ENCODE results near the gene GIT2. TPM values are rescaled to one million over a fixed set of nuclear protein-coding genes. Genes with fewer than 3 reads are reported as not detected.
"Not testable (repeated sequence)": the region's sequence is repeated elsewhere in the genome, so short reads cannot be mapped to it uniquely, and the experiment has no call there.

GIT2 gene
- total RNA-seq, 2 experiments from 2014 or later = 101 to 103 TPM

- peaks cover 16% of the 10 kb centered on the region for H3K4me1 Mint-ChIP-seq
- no peaks in the 10 kb centered on the region for H3K27me3 Mint-ChIP-seq
- no peak for DNase-seq
- POLR2A ChIA-PET = no interaction called here
- peaks cover 37% of the 10 kb centered on the region for H3K36me3 Mint-ChIP-seq
- H3K9me3 Mint-ChIP-seq = no peaks in the 10 kb centered on the region
- no peak overlapping the region for H3K4me3 Mint-ChIP-seq
- no peak for ATAC-seq (ENCODE audit: low read depth)
- H3K27ac Mint-ChIP-seq = no peak overlapping the region
Observed at GRCh38 chr12:109987615-109988014, 8.6 kb downstream of the GIT2 start.

DNA sequence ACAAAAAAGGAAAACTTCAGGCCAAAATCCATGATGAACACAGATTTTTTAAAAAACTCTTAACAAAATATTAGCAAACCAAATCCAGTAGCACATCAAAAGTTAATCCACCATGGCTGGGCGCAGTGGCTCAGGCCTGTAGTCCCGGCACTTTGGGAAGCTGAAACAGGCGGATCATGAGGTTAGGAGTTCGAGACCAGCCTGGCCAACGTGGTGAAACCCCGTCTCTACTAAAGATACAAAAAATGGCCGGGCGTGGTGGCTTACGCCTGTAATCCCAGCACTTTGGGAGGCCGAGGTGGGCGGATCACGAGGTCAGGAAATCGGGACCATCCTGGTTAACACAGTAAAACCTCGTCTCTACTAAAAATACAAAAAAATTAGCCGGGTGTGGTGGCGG, 9.9 kb downstream of the GIT2 start:
- H3K9me3 Mint-ChIP-seq; H3K27me3 Mint-ChIP-seq; H3K27ac Mint-ChIP-seq; DNase-seq; ATAC-seq (ENCODE audit: low read depth); H3K4me3 Mint-ChIP-seq; POLR2A ChIA-PET: not testable (repeated sequence)
- Mint-ChIP-seq H3K36me3 (peaks cover 37% of the 10 kb centered on the region), H3K4me1 (peaks cover 23% of the 10 kb centered on the region)

DNA sequence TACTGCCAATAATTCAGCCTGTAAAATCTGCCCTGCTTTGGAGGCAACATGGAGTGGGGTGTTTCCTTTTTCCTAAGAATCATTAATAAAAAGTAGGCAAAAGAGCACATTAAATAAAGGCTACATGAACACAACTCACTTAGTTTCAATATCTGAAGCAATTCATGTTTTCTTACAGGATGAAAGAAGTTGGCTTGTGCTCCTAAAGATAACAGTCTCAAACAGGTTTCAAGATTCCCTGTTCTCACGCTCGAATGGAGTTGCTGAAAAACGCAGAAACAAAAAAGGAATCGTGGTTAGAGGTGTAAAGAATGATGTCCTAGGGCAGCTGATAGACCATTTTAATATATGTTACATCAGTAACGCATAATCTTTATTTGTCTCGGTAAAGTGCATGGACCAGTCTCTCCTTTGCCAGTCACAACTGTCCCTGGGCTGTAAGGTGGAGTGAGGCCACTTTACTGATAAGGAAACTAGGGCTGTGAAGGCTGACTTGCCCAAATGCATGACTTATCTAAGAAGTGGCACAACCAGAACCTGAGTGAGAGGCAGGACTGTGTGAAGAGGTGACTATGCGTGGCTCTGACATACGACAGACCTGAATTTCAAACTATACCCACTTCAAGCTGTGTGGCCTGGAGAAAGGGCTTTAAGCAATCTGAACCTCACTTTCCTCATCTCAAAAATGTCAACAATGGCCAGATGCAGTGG, 12.6 kb downstream of the GIT2 start:
- Mint-ChIP-seq H3K27me3 (no peaks in the 10 kb centered on the region), H3K4me1 (peaks cover 30% of the 10 kb centered on the region), H3K9me3 (peaks cover 3% of the 10 kb centered on the region), H3K27ac (no peak overlapping the region), H3K36me3 (peaks cover 44% of the 10 kb centered on the region), H3K4me3 (no peak overlapping the region)
- DNase-seq = no peak
- no peak for ATAC-seq (ENCODE audit: low read depth)
- POLR2A ChIA-PET = interaction anchor here (1.0 kb wide), 1 partner anchor 9 kb away, joined by 3 read pairs; no protein-coding TSS in a partner anchor

GRCh38 chr12:109982210-109982609, 14.0 kb downstream of the GIT2 start:
- ATAC-seq (ENCODE audit: low read depth) (no peak), DNase-seq (no peak)
- POLR2A ChIA-PET = interaction anchor here (1.5 kb wide), 1 partner anchor 17 kb away, joined by 3 read pairs; the partner anchor contains the start of gene ANKRD13A
- Mint-ChIP-seq H3K4me3 (peak overlapping the region; percentile 34), H3K36me3 (peaks cover 48% of the 10 kb centered on the region), H3K27me3 (no peaks in the 10 kb centered on the region), H3K27ac (peak overlapping the region; percentile 66), H3K9me3 (peaks cover 5% of the 10 kb centered on the region), H3K4me1 (peaks cover 30% of the 10 kb centered on the region)

DNA sequence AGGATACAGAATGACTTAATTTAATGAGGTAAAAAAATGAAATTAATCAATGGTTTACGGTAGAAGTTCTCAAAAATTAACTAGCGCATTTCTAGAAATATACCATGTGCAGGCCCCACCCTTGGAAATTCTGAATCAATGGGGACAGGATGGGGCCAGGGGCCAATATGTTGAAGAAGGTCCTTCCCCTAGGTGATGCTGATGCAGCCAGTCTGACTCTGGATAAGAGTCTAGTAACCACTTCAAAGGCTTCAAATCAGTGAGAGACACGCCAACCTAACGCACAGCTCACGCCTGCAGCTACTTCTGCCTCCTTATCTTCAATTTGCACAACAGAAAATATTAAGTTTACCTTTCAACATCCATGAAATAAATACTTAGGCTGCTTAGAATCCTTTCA, 14.9 kb downstream of the GIT2 start:
- DNase-seq = no peak
- H3K9me3 Mint-ChIP-seq = peaks cover 5% of the 10 kb centered on the region
- peak; percentile 93 for ATAC-seq (ENCODE audit: low read depth)
- H3K27me3 Mint-ChIP-seq = no peaks in the 10 kb centered on the region
- no peak overlapping the region for H3K27ac Mint-ChIP-seq
- H3K4me3 Mint-ChIP-seq = peak overlapping the region; percentile 2
- peaks cover 30% of the 10 kb centered on the region for H3K4me1 Mint-ChIP-seq
- H3K36me3 Mint-ChIP-seq = peaks cover 54% of the 10 kb centered on the region
- POLR2A ChIA-PET = interaction anchor here (0.5 to 1.8 kb wide), 3 partner anchors 13 to 92 kb away, joined by 3 to 5 read pairs (median 3); partner anchors contain the start of gene GIT2

- Mint-ChIP-seq H3K4me1 (peaks cover 21% of the 10 kb centered on the region), H3K36me3 (peaks cover 62% of the 10 kb centered on the region), H3K4me3 (peak overlapping the region; percentile 83), H3K9me3 (no peaks in the 10 kb centered on the region), H3K27ac (peak overlapping the region; percentile 92), H3K27me3 (no peaks in the 10 kb centered on the region)
- POLR2A ChIA-PET = no interaction called here
- ATAC-seq (ENCODE audit: low read depth) = no peak
- DNase-seq = no peak
Observed at GRCh38 chr12:109972821-109973220, 23.3 kb downstream of the GIT2 start.

- Mint-ChIP-seq H3K27me3 (no peaks in the 10 kb centered on the region), H3K4me1 (peaks cover 20% of the 10 kb centered on the region), H3K9me3 (no peaks in the 10 kb centered on the region), H3K4me3 (no peak overlapping the region), H3K36me3 (peaks cover 53% of the 10 kb centered on the region), H3K27ac (no peak overlapping the region)
- POLR2A ChIA-PET = no interaction called here
- DNase-seq (no peak), ATAC-seq (ENCODE audit: low read depth) (no peak)
Observed at GRCh38 chr12:109968801-109969200, 27.4 kb downstream of the GIT2 start.

DNA sequence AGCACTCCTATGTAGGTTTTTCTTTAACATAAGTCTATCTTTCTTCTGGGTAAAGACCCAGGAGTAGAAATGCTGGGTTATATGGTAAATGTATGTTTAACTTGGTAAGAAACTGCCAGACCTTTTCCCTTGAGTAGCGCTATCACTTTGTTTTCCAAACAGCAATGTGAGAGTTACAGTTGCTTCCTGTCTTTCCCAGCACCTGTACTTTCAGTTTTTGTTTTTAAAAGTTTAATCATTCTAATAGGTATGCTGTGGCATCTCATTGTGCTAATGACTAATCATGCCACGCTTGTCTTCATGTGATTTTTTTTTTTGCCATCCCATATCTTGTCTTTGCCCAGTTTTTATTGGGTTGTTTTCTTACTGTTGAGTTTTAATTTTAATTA, 28.1 kb downstream of the GIT2 start:
- peak overlapping the region; percentile 85 for H3K27ac Mint-ChIP-seq
- no peak overlapping the region for H3K4me3 Mint-ChIP-seq

DNA sequence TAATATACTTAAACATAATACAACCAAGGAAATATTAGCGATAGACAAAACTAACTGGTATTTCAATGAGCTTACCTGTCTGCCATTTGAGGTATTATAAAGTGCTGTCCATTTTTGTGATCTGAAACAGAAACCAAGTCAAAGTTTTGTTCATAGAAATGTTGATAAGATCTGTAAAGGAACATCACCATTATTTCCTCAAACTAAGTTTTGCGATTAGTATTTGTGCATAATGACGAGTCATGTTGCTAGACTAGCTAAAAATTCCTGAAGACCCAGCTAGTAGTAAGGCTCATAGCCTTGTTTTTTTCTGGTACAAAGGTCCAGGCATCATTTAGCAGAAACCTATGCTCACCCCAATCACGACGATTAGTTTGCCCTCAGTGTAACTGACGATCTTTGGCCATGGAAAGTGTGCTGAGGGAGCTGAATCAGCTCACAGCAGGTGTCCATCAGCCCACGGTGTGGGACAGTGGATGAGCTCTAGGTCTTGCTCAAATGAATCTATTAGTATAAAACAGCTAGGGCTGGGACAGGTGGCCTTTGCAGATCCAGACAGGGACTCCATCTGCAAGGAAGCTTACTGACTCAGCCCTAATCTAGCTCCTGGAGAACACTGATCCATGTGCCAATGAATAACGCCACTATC, 28.7 kb downstream of the GIT2 start:
- peak overlapping the region; percentile 40 for H3K4me3 Mint-ChIP-seq
- H3K9me3 Mint-ChIP-seq = no peaks in the 10 kb centered on the region
- DNase-seq (no peak), ATAC-seq (ENCODE audit: low read depth) (peak; percentile 33)
- peaks cover 14% of the 10 kb centered on the region for H3K4me1 Mint-ChIP-seq
- H3K27me3 Mint-ChIP-seq = no peaks in the 10 kb centered on the region
- POLR2A ChIA-PET = interaction anchor here (0.5 to 0.8 kb wide), 2 partner anchors 32 to 62 kb away, joined by 3 read pairs; partner anchors contain the start of gene ANKRD13A
- peak overlapping the region; percentile 85 for H3K27ac Mint-ChIP-seq
- peaks cover 45% of the 10 kb centered on the region for H3K36me3 Mint-ChIP-seq

More for the DNA sequence above, 28.1 kb downstream of the GIT2 start:
- peaks cover 47% of the 10 kb centered on the region for H3K36me3 Mint-ChIP-seq
- no peak for DNase-seq
- no peaks in the 10 kb centered on the region for H3K27me3 Mint-ChIP-seq
- H3K4me1 Mint-ChIP-seq = peaks cover 14% of the 10 kb centered on the region
- H3K9me3 Mint-ChIP-seq = no peaks in the 10 kb centered on the region
- no peak for ATAC-seq (ENCODE audit: low read depth)
- POLR2A ChIA-PET = interaction anchor here (0.8 kb wide), 1 partner anchor 32 kb away, joined by 3 read pairs; the partner anchor contains the start of gene ANKRD13A

GRCh38 chr12:109966546-109966945, 29.6 kb downstream of the GIT2 start:
- DNase-seq (no peak), ATAC-seq (ENCODE audit: low read depth) (no peak)
- POLR2A ChIA-PET = no interaction called here
- H3K4me1 Mint-ChIP-seq = peaks cover 9% of the 10 kb centered on the region
- no peaks in the 10 kb centered on the region for H3K9me3 Mint-ChIP-seq
- H3K36me3 Mint-ChIP-seq = peaks cover 39% of the 10 kb centered on the region
- H3K27me3 Mint-ChIP-seq = no peaks in the 10 kb centered on the region
- H3K4me3 Mint-ChIP-seq = no peak overlapping the region
- no peak overlapping the region for H3K27ac Mint-ChIP-seq

DNA sequence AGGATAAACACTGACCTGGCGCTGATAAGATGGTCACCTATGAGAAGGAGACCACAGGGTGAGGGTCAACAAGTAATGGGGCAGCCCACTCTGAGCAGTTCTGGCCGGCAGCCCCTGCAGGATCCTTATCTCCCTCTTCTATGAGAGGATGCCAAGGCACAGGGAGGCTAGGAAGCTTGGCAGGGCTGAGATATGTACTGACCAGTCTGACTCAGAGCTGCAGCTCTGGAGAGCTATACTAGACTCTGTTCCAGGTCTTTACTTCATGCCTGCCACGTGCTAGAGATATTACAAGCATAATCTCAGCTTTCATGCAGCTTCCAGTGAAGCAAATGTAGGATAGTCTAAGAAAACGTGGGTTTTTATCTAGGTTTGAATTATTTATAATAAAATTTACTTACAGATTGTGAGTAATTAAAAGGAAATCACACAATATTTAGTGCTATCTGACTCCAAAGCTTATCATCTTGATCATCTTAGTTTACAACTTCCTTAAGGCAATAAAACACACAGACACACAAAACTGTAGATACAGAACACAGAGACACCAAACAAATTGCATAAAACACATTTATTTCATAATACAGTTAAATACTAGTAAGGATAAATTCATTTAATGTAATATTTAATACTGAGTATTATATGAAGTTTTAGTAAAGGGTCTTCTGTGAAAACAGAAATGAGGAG, 32.3 kb downstream of the GIT2 start:
- peaks cover 37% of the 10 kb centered on the region for H3K36me3 Mint-ChIP-seq
- POLR2A ChIA-PET = interaction anchor here (1.0 kb wide), 1 partner anchor 26 kb away, joined by 3 read pairs; no protein-coding TSS in a partner anchor
- H3K4me1 Mint-ChIP-seq = peaks cover 9% of the 10 kb centered on the region
- ATAC-seq (ENCODE audit: low read depth) = no peak
- no peaks in the 10 kb centered on the region for H3K27me3 Mint-ChIP-seq
- H3K27ac Mint-ChIP-seq = no peak overlapping the region
- DNase-seq = no peak
- no peaks in the 10 kb centered on the region for H3K9me3 Mint-ChIP-seq
- H3K4me3 Mint-ChIP-seq = no peak overlapping the region

- Mint-ChIP-seq H3K4me1 (peaks cover 9% of the 10 kb centered on the region), H3K4me3 (no peak overlapping the region), H3K27me3 (no peaks in the 10 kb centered on the region), H3K9me3 (no peaks in the 10 kb centered on the region), H3K36me3 (peaks cover 42% of the 10 kb centered on the region), H3K27ac (no peak overlapping the region)
- DNase-seq (no peak), ATAC-seq (ENCODE audit: low read depth) (no peak)
- POLR2A ChIA-PET = interaction anchor here (1.0 kb wide), 1 partner anchor 25 kb away, joined by 3 read pairs; no protein-coding TSS in a partner anchor
Observed at GRCh38 chr12:109963330-109963729, 32.8 kb downstream of the GIT2 start.

DNA sequence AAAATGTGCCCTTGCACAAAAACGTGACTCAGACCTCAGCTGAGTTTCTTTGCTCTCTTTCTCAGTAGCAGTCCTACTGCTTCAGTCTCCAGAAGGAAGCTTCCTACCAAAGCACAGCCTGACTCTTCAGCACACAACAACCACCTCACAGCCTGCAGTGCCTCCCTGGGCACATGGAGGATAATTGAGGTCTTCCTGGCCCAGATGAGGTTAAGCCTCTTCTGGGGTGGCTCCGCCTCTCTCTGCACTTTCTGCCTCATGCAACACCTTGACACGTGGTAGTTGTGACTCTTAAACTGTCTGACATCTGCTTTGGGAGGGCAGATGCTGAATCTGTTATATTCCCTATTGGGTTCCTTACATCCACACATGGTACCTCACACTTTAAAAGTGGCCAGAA, 33.8 kb downstream of the GIT2 start:
- H3K36me3 Mint-ChIP-seq = peaks cover 39% of the 10 kb centered on the region
- DNase-seq (no peak), ATAC-seq (ENCODE audit: low read depth) (peak; percentile 33)
- no peaks in the 10 kb centered on the region for H3K9me3 Mint-ChIP-seq
- POLR2A ChIA-PET = interaction anchor here (0.6 kb wide), 1 partner anchor 401 kb away, joined by 4 read pairs; no protein-coding TSS in a partner anchor
- no peak overlapping the region for H3K27ac Mint-ChIP-seq
- no peak overlapping the region for H3K4me3 Mint-ChIP-seq
- H3K4me1 Mint-ChIP-seq = peaks cover 1% of the 10 kb centered on the region
- H3K27me3 Mint-ChIP-seq = no peaks in the 10 kb centered on the region

Data from activated naive CD8-positive, alpha-beta T cell treated with anti-CD3 and anti-CD28 coated beads, Interleukin-2, amount 10 ng/mL, durations not matched to agents 7 days and 5 days (primary cell).